ENCODE results near the gene AFAP1L2. TPM values are rescaled to one million over a fixed set of nuclear protein-coding genes. Genes with fewer than 3 reads are reported as not detected.

The AFAP1L2 gene
- total RNA-seq, 6 experiments from 2014 or later = 0.50 to 2.2 (median 1.1) TPM

DNA sequence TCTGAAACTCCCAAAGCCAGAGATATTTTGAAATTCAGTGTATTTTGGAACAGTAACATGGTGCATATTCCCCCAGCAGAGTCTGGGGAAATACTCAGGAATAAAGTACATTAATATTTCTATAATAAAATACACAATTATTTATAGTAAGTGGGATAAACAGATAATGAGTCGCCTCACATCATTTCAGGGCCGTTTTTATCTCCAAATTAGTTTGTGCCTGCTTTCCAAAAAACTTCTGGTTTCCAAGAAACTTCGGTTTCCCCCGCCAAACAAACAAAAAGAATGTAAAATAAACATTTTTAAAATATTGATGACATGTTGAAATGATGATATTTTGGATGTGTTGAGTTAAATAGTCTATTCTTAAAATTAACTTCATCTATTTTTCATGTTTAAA lies 48.2 kb downstream of the AFAP1L2 start:
- no peak for DNase-seq
- intact Hi-C loops (cut with DNase I) = no loop called here
- Histone ChIP-seq H3K9me3 (no peaks in the 10 kb centered on the region), H3K4me3 (no peak overlapping the region), H3K27ac (no peak overlapping the region), H3K27me3 (no peaks in the 10 kb centered on the region), H3K4me1 (no peaks in the 10 kb centered on the region), H3K36me3 (no peaks in the 10 kb centered on the region)
- ATAC-seq = no peak
- WGBS (ENCODE audit: insufficient coverage, low coverage, low lambda C conversion rate, missing lambda C conversion rate) = 43% methylated on average over 4 of the region's 4 CpGs
- no peak for TF ChIP-seq POLR2A (IDR thresholded peaks at IDR 0.05)
- TF ChIP-seq, protein P1, sequence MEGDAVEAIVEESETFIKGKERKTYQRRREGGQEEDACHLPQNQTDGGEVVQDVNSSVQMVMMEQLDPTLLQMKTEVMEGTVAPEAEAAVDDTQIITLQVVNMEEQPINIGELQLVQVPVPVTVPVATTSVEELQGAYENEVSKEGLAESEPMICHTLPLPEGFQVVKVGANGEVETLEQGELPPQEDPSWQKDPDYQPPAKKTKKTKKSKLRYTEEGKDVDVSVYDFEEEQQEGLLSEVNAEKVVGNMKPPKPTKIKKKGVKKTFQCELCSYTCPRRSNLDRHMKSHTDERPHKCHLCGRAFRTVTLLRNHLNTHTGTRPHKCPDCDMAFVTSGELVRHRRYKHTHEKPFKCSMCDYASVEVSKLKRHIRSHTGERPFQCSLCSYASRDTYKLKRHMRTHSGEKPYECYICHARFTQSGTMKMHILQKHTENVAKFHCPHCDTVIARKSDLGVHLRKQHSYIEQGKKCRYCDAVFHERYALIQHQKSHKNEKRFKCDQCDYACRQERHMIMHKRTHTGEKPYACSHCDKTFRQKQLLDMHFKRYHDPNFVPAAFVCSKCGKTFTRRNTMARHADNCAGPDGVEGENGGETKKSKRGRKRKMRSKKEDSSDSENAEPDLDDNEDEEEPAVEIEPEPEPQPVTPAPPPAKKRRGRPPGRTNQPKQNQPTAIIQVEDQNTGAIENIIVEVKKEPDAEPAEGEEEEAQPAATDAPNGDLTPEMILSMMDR (IDR thresholded peaks at IDR 0.05) = no peak

DNA sequence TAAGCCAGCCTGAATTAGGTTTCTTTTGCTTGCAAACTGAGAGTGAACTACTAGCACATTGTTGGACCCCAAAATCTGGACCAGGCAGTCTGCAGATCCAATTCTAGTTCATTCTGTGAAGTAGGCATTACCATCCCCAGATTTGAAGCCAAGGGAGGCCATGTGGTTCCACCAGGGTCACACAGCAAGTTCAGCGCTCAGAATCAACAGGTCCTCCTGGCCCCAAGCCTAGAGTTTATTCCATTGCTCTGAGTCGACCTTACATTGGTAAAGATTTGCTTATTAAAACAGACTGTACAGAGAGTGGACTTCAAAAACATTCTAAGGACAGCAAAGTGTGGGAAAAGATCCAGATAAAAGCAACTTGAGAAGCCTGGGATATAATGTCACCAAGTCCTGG lies 50.9 kb downstream of the AFAP1L2 start:
- no peak for ATAC-seq
- intact Hi-C loops (cut with DNase I) = no loop called here
- Histone ChIP-seq H3K27me3 (no peaks in the 10 kb centered on the region), H3K9me3 (no peaks in the 10 kb centered on the region), H3K36me3 (no peaks in the 10 kb centered on the region), H3K4me1 (no peaks in the 10 kb centered on the region), H3K27ac (no peak overlapping the region), H3K4me3 (no peak overlapping the region)
- 40% methylated on average over 2 of the region's 2 CpGs for WGBS (ENCODE audit: insufficient coverage, low coverage, low lambda C conversion rate, missing lambda C conversion rate)
- no peak for DNase-seq
- TF ChIP-seq POLR2A (IDR thresholded peaks at IDR 0.05) = no peak
- TF ChIP-seq, protein P1 (IDR thresholded peaks at IDR 0.05) = no peak

DNA sequence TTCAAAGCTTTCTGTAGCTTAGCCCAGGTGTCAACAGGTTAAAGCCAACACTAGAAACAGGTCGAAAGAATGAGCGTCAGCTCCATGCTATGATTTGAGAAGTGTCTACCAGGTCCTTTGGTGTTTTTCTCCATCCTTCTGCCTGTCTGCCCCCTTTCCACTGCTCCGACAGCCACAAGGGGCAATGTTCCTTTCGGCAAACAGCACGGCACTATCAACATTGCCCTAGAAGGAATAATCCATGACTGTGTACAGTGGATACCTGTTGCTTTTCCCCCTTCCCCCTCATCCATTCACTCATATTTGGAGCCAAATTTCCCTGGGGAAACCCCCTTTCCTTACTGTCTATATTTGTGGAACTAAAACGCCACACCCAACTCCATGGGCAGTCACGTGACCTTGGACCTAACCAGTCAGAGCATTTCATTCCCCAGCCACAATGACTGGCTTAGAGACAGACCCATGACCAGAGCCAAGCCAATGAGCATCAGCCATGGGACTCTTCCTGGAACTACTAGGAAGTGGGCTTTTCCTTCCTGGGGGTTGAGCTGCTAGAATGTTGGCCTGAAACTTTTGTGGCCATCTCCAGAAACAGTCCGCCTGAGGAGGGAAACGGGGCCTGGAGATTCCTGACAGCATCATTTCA lies 51.5 kb downstream of the AFAP1L2 start:
- DNase-seq (no peak), ATAC-seq (no peak)
- WGBS (ENCODE audit: insufficient coverage, low coverage, low lambda C conversion rate, missing lambda C conversion rate) = 81% methylated on average over 8 of the region's 9 CpGs

DNA sequence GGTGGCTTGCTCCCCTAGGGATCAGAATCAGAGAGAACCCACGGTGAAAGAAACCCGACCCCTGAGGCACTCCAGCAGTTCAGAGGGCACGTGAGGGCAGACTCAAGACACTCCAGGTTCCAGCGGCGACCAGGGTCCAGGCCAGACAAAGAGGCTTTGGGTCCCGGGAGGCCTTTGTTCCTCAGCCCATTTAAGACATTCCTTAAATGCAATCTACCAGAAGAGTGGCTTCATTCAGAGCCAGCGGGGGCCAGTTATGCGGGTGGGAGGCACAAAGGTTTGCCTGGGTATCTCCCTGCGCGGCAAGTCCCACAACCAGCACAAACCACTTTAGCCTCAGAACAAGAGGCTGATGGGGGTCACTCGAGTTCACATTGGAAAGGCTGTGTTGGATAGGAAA lies 53.6 kb downstream of the AFAP1L2 start:
- TF ChIP-seq POLR2A (IDR thresholded peaks at IDR 0.05) = no peak
- TF ChIP-seq, protein P1 (IDR thresholded peaks at IDR 0.05) = no peak
- Histone ChIP-seq H3K9me3 (no peaks in the 10 kb centered on the region), H3K27me3 (no peaks in the 10 kb centered on the region), H3K36me3 (no peaks in the 10 kb centered on the region), H3K4me1 (no peaks in the 10 kb centered on the region), H3K27ac (no peak overlapping the region), H3K4me3 (no peak overlapping the region)
- DNase-seq (no peak), ATAC-seq (no peak)
- 72% methylated on average over 5 of the region's 11 CpGs for WGBS (ENCODE audit: insufficient coverage, low coverage, low lambda C conversion rate, missing lambda C conversion rate)
- intact Hi-C loops (cut with DNase I) = no loop called here

More for the DNA sequence above, 51.5 kb downstream of the AFAP1L2 start:
- TF ChIP-seq POLR2A (IDR thresholded peaks at IDR 0.05) = no peak
- TF ChIP-seq, protein P1 (IDR thresholded peaks at IDR 0.05) = no peak
- Histone ChIP-seq H3K36me3 (no peaks in the 10 kb centered on the region), H3K27ac (no peak overlapping the region), H3K4me3 (no peak overlapping the region), H3K4me1 (no peaks in the 10 kb centered on the region), H3K9me3 (no peaks in the 10 kb centered on the region), H3K27me3 (no peaks in the 10 kb centered on the region)
- intact Hi-C loops (cut with DNase I) = no loop called here

All from right lobe of liver (tissue), 6 donors.